Left forelimb (tissue), 1 donor: ENCODE data around the gene SLC23A1.
"Not testable (repeated sequence)": the region's sequence is repeated elsewhere in the genome, so short reads cannot be mapped to it uniquely, and the experiment has no call there.

ENCODE experiments used
- DNase-seq: peaks from one replicate; pipeline ENCODE4 v3.0.0-alpha.2; 2018; ENCODE audit warnings: low spot score

Gene SLC23A1

GRCh38 chr5:139389701-139390638, 6.9 kb upstream of the SLC23A1 start, which contains the start of gene MZB1:
Gene MZB1, minus strand, starts transcription at chr5:139389913. Its CDS starts 57 bp downstream, at chr5:139389856.
- no peak for DNase-seq

DNA sequence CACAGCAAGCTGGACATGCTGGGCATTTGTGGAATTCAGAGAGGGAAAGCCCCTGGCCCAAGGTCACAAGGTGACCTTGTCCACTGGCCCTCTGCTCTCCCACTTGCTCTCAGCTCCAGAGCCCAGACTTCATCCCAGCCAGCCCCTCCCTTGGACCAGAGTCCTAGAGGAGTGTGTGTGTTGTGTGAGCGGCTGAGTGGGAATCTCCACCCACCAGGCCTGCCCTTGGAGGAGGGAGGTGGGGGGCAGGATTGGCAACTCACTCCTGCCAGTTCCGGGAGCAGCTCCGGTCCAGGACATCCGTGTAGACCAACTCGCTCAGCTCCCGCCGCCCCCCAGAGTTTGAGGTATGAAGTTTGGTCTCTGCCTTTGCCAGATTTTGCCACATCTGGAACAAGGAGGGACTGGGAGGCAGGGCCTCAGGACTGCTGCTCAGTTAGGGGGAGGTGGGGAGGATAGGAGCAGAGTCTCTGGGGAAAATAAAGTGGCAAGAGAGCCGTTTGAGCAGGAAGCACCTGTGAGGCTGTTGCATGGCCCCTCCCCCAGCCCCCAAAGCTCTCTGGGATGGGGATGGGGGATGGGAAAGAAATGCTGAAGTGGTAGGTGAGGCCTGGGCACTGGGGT, 5.2 kb upstream of the SLC23A1 start:
- DNase-seq, result no peak

DNA sequence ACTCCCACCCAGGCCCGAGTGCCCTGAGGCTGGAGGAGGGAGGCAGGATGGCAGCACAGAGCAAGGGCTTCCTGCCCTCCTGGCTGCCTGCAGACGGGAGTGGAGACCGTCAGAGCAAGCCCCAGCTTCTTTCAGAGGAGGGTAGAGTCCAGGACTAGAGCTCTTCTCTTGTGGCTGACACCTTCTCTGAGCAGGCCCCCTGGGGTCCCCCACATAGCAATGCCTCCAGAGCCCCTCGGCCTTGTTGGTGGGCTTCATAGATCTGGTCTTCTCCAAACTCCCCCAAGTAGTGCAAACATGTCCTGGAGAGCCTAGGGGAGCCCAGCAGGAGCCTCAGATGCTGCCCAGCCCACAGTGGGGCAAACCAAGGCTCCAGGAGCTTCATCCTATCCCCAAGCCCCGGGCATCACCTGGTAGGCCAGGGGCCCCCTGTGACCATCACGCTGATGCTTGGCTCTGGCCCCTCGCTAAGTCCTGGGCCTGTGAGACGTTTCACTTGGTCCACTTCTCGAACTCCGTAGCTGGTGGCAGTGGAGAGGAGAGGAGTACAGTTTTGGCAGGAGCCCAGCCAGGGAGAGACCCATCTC, 4.6 kb upstream of the SLC23A1 start:
- no peak for DNase-seq

DNA sequence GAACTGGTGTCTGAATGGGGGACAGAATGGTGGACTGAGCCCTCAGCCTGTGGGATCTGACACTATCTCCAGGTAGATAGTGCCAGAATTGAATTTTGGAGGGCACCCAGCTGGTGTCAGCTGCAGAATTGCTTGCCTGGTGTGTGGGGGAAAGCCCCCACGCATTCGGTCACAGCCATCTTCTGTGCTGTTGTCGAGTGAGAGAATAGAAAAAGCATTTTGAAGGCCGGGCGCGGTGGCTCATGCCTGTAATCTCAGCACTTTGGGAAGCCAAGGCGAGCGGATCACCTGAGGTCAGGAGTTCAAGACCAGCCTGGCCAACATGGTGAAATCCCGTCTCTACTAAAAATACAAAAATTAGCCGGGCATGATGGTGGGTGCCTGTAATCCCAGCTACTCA, 3.9 kb upstream of the SLC23A1 start:
- DNase-seq, result not testable (repeated sequence)

- no peak for DNase-seq
These were observed 2.9 kb upstream of the SLC23A1 start for GRCh38 chr5:139386050-139386438.

DNA sequence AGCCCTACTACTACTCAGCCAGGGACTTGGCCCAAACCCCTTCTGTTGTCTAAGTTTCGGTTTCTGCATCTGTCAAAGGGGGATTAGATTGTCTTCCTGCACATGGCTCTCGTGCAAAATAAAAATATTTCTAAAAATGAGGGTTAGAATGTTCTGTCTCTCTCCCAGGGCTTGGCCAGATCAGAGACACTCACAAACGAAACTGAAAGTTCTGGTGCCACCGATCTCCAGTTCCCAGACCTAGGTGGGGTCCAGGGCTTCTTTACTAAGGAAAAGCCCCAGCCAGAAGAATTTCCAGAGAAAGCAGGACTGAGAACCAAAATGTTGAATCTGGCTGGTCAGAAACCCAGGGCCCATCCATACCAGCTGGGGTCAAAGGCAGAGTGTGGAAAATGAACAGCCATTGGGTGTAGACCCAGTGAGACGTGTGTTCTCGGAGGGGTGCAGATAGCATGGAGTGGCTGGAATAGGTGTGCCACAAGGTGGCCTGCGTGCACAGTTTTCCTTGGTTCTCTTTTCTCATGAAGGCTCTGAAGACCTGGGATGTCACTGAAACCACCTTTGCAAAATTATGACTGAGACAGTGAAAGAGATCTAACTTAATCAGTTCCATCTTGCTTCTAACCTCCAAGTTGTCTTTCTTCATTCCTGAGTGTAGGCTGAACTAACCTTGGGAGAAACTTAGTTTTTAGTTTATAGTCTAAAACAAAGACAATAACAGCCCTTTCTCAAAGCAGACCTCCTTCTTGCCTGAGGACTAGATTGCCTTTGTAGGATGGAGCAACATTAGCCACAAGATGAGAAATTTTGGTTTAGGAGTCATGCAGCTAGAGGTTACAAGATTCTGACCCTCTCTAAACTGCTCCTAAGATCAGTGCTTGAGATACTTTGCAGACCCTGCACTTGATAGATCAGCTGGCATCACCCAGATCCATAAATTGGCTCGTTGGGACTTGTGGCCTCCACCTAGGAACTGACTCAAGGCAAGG, 2.3 kb upstream of the SLC23A1 start:
- DNase-seq, result no peak

- no peak for DNase-seq
These were observed 1.5 kb upstream of the SLC23A1 start for GRCh38 chr5:139384591-139385051.

GRCh38 chr5:139383993-139384590, 995 bp upstream of the SLC23A1 start:
- DNase-seq, result no peak

DNA sequence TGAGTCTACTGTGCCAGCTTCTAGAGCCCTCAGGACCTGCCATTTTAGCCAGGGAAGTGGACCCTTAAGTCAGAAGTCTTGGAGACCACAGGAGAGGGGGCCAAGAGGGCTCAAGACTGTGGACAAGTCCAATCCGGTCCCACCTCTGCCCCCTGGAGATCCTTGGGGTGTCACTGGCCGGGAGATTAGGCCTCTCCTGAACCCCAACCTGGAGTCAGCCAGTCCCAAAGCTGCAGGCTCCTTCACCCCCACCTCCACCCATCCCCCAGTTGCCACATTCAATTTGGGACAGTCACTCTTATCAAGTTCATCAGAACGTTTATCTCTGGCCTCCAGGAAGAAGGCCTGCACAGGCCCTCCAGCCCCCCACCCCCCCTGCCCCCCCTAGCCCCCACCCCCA, 290 bp downstream of the SLC23A1 start:
- DNase-seq, result no peak

DNA sequence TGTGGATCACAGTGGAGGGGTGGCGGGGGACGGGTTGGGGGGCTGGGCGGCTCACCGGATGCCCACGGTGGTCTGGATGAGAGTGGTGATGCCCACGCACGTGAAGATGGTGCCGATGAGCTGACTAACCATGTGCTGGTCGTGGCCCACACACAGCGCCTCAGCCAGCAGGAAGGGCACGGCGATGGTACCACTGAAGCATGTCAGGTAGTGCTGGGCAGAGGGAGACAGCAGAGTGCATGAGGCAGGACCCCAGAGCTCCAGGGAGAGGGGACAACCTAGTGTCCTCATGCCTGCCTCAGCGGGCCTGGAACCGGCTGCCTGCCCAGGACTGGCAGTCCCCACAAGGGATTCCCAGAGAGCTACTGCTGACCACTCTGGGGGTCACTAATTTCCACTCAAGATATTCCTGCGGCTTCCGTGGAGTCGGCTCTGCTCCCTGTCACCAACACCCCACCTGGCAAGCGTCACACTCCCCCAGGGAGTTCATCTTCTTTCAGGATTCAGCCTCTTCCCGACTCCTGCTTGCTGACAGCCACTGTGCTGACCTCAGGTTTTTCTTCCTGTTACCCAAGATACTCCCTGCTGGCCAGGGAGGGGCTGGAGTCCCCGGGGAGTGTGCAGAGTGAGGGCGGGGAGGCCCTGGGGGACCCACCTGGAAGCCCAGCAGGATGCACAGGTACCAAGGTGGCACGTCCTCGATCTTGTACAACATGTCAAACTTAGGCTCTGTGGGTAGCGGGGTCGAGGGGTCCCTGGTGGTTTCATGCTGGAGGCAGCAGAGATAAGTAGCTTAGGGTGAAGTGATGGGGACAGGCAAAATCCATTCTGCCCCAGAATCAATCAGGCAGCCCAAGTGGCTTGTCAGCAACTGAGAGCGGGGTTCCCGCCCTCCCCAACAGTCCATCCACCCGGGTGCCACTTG, 998 bp downstream of the SLC23A1 start:
- DNase-seq, result no peak

DNA sequence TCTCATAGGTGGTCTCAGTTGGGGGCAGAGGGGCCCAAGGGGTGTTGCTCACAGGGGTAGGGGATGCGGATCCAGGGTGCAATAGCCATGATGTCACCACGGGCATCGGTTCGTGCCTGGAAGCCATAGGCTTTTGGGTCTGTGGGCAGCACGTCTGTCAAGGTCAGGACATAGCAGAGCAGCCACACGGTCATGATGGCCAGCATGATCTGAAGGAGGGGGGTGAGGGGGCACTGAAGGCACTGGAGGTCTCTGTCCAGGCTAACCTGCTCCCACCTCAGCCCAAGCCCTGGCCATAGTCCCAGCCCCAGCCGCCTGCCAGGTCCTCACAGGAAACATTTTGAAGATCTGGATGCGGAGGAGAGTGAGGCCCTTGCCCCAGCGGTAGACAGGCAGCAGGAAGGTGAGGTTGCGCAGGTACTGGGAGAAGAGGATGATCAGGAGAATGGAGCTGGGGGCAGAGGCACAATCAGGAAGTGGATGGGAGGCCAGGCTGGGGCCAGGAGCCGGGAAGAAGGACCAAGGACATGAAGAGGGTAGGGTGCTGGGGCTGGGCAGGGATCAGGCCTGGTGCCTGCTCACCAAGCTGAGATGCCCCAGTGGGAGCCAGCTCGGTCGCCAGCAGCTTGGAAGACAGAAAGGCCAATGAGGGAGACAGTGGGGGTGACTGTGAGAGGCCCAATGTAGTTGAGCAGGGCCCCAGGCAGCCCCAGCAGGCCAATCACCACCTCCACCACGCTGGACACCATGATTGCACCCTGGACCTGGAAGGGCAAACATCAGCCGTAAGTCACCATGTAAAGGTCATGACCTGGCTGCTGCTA, 3.3 kb downstream of the SLC23A1 start:
- DNase-seq, result no peak

GRCh38 chr5:139378941-139379361, 4.1 kb downstream of the SLC23A1 start:
- no peak for DNase-seq

DNA sequence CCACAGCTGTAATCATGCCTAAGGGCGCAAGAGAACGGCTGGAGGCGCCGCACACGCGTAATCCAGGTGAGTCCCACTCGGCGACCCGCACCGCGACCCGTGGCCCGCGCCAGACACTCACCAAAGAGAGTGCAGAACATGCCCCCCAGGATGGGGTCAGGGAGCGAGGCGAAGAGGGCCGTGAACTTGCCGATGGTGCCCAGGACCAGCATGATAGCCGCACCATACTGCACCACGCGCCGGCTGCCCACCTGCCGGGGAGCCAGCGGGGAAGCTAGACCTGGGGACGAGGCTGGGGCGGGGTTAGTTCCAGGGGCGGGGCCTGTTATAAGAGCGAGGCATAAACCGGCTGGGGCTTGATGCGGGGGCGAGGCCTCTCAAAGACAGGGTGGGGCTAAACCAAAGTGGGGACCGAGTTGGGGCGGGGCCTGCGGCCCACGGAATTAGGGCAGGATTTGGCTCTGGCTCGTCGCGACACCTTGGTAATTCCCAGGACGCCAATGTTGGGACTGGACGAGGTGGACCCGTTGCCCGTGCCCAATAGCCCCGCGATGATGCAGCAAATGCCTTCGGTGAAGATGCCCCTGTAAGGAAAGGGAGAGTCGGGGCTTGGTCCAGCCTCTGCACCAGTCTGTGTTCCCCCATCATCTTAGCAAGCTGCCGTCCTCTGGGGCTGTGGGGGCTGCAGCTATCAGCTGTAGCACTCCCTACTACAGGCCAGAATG, 4.8 kb downstream of the SLC23A1 start:
- no peak for DNase-seq

DNA sequence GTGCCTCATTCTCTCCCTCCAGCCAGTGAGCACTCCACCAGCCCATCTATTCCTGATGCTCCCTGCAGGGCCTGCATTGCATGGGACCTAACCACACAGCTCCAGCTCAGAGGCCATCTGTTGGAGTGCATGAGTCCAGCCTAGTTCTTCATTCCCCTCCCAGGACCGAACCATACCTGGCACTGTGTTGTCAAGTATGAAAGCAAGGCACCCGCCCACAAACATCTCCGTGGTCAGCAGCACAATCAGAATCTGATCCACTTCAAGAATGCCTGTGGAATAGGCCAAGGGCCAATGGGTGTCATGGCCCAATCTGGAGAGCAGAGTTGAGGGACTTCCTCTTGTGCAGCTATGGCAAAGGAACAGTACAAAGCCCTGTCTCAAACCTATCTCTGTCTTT, 5.9 kb downstream of the SLC23A1 start:
- DNase-seq, result no peak

- no peak for DNase-seq
These were observed 6.7 kb downstream of the SLC23A1 start for GRCh38 chr5:139376364-139376763.

DNA sequence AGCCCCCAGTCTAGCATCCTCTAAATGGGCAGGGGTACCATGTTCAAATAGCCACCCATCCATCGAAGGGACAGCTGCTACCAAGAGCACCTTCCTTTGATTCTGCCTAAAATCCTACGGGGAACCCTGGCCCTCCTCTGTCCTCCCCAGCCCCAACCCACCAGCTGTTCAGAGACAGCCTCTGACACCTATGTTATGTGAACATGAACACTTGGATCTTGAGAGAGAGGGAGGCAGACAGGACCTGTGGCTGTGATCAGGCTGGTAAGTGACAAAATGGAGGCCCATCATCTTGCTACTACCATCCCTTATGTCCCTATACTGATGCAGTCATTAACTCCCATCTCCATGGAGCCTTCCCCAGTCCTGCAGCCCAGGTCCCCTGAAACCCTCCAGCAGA, 8.2 kb downstream of the SLC23A1 start:
- no peak for DNase-seq

GRCh38 chr5:139371482-139372435, 11.3 kb downstream of the SLC23A1 start:
- no peak for DNase-seq
